Heart right ventricle (tissue), 16 donors: ENCODE measurements around the gene CADPS2. TPM values are rescaled to one million over a fixed set of nuclear protein-coding genes. Genes with fewer than 3 reads are reported as not detected.

Experiments used
- ATAC-seq, 8 donors: fragments of 200-7000 bp; cut with Tn5 transposase; one replicate each; pipeline ENCODE4 v1.9.1; 2020; ENCODE audit warnings: mild to moderate bottlenecking in 8 of 8, moderate library complexity in 8 of 8, moderate number of reproducible peaks in 1 of 8
- DNase-seq, 2 donors: peaks; one replicate each; pipeline ENCODE4 v3.0.0-alpha.2; 2020
- H3K27ac ChIP-seq, 10 donors: fragments of 200-600 bp; sonication (generic) in 2 of 10; one replicate each; pipeline versions ENCODE4 v1.5.0 to v1.8.0; 2020 to 2022; ENCODE audit warnings: mild to moderate bottlenecking in 3 of 10
- H3K27me3 ChIP-seq, 7 donors: fragments of 200-600 bp; one replicate each; pipeline ENCODE4 v1.8.0; 2021 to 2022; ENCODE audit warnings: mild to moderate bottlenecking in 2 of 7
- H3K36me3 ChIP-seq, 9 donors: fragments of 200-600 bp; sonication (generic) in 1 of 9; one replicate each; pipeline versions ENCODE4 v1.5.0 to v1.8.0; 2020 to 2022; ENCODE audit warnings: mild to moderate bottlenecking in 2 of 9
- H3K4me1 ChIP-seq, 9 donors: fragments of 200-600 bp; sonication (generic) in 1 of 9; one replicate each; pipeline versions ENCODE4 v1.5.0 to v1.8.0; 2020 to 2022; ENCODE audit warnings: mild to moderate bottlenecking in 4 of 9
- H3K4me3 ChIP-seq, 10 donors: fragments of 200-600 bp; sonication (generic) in 2 of 10; one replicate each; pipeline versions ENCODE4 v1.5.0 to v1.8.0; 2020 to 2022; ENCODE audit warnings: mild to moderate bottlenecking in 7 of 10, moderate library complexity in 2 of 10
- H3K9me3 ChIP-seq, 11 donors: fragments of 200-600 bp in 10 of 11; sonication (generic) in 2 of 11; one replicate each; pipeline versions ENCODE4 v1.5.0 to v1.8.0; 2013 to 2022; ENCODE audit warnings: mild to moderate bottlenecking in 2 of 11, control low read depth in 1 of 11, moderate library complexity in 1 of 11
- WGBS, 2 donors: extraction: QIAGEN DNeasy Blood & Tissue Kit; methylation state at CpG; one replicate each; pipeline ENCODE4 v1.1.7; 2013; ENCODE audit warnings: inconsistent platforms in 1 of 2; 5-methylcytosine and 5-hydroxymethylcytosine counted together
- intact Hi-C, 10 donors: fragments of 100-400 bp; cut with DNase I; formaldehyde crosslinking; loops; one replicate each; pipeline versions ENCODE4 v1.11.1 to v1.14.2; 2022
- polyA plus RNA-seq, 2 donors: library from polyadenylated mRNA; stranded (reverse); fragments of 200-250 nt; gene quantifications; one replicate each; pipeline ENCODE4 v1.2.3, GENCODE V29; 2013
- total RNA-seq, 10 donors: library from RNA; stranded (reverse); fragmentation: NEBNext Ultra II Directional in 3 of 10; extraction: Animal tissue kit (Norgen Biotek cat#: 25700) in 3 of 10; gene quantifications; one replicate each; pipeline versions ENCODE4 v1.2.1 to v1.2.4, GENCODE V29; 2021 to 2023
- TF ChIP-seq, protein P1 (sequence below), 9 donors: fragments of 200-600 bp; sonication (generic) in 2 of 9; IDR thresholded peaks; one replicate each; pipeline versions ENCODE4 v1.5.0 to v1.8.0; 2021 to 2022; ENCODE audit warnings: antibody characterized with exemption in 9 of 9, mild to moderate bottlenecking in 5 of 9, moderate library complexity in 1 of 9
- donor health status: Arrhythmogenic right ventricular cardiomyopathy.
- donor health status: ischemic (EF 13 %, LVEDD 7.1; RV severe dilation, severe dysfunction).
- donor health status: healthy with polysubstance abuse.
- donor health status: DM: no; HTN: yes; CAD: no.
- donor health status: DM: no; HTN: no; CAD: no.
- donor health status: ischemic (EF 25% LVEDD 6.9; RV normal size, moderate dysfunction).
- donor health status: ischemic (EF 25% LVEDD 5.7; RV mildly dilated, moderate dysfunction).
- donor health status: healthy.
- donor health status: DM: yes; HTN: yes; CAD: no.
- donor health status: Ischemic cardiomyopathy.
- donor health status: ischemic (EF 35%, LVEDD 5.7; RV mildly dilated, moderate dysfunction).
- donor health status: nonischemic (EF 11% LVEDD 7.7; RV severe dilation, severe dysfunction).
- donor health status: DM: yes; HTN: yes; CAD: no.
- donor health status: PGD.
- donor health status: ischemic (EF 29% LVEDD 5.4; RV normal size, mild dysfunction).
- donor health status: nonischemic (EF 23%, LVEDD 6.1; RV moderate dilation, normal function).

CADPS2 gene
- total and polyA plus RNA-seq, 12 donors: 3.6 to 25.7 (median 6.6) TPM

DNA sequence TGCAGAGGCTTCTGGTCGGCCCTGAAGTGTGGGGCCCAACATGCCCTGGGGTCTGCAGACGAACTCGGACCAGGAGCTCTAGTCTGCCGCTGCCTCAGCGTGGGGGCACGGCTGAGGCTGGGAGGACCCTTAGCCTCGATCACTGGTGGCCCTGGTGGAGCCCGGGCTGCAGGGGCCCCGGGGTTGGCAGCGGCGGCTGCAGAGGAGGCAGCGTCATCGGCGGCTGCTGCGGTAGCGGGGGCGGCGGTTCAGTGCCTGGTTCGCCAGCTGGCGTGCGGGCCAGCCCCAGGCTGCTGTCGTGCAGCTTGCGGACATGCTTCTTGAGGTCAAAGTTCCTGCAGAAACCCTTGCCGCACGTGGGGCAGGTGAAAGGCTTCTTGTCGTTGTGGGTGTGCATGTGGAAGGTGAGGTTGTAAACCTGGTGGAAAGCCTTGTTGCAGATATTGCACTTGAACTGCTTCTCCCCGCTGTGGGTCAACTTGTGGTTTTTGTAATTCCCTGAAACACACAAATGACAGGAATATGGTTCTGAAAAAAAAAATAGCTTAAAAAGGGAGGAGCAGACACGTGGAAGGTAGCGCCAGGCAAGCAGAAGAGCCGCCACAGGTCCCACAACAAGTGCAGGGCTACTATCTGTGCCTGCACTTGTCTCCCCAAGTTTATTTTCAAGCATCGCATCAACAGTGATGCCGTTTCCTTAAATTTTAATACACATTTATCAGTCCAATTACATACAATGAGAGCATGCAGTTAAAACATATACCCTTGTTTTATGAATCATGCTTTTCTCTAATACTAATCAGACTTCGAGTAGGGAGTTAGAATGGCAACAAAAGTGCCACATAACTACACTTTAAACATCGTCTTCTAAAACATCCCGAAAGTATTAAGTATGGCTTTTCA, 584.2 kb downstream of the CADPS2 start:
- DNase-seq (no peak), ATAC-seq (no peak)
- H3K27me3 ChIP-seq: peaks cover 50 to 100% (median 99%) of the 10 kb centered on the region in 7 donors
- no peak overlapping the region for H3K27ac ChIP-seq
- intact Hi-C loops: no loop called here
- no peaks in the 10 kb centered on the region for H3K9me3 ChIP-seq
- TF ChIP-seq, protein P1, sequence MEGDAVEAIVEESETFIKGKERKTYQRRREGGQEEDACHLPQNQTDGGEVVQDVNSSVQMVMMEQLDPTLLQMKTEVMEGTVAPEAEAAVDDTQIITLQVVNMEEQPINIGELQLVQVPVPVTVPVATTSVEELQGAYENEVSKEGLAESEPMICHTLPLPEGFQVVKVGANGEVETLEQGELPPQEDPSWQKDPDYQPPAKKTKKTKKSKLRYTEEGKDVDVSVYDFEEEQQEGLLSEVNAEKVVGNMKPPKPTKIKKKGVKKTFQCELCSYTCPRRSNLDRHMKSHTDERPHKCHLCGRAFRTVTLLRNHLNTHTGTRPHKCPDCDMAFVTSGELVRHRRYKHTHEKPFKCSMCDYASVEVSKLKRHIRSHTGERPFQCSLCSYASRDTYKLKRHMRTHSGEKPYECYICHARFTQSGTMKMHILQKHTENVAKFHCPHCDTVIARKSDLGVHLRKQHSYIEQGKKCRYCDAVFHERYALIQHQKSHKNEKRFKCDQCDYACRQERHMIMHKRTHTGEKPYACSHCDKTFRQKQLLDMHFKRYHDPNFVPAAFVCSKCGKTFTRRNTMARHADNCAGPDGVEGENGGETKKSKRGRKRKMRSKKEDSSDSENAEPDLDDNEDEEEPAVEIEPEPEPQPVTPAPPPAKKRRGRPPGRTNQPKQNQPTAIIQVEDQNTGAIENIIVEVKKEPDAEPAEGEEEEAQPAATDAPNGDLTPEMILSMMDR (IDR thresholded peaks at IDR 0.05): no peak
- WGBS, 2 donors: 5 to 8% methylated on average over 35 of the region's 35 CpGs
- H3K4me3 ChIP-seq: no peak overlapping the region
- H3K36me3 ChIP-seq: no peaks in the 10 kb centered on the region
- peaks cover 7 to 49% (median 39%) of the 10 kb centered on the region in 9 donors for H3K4me1 ChIP-seq

DNA sequence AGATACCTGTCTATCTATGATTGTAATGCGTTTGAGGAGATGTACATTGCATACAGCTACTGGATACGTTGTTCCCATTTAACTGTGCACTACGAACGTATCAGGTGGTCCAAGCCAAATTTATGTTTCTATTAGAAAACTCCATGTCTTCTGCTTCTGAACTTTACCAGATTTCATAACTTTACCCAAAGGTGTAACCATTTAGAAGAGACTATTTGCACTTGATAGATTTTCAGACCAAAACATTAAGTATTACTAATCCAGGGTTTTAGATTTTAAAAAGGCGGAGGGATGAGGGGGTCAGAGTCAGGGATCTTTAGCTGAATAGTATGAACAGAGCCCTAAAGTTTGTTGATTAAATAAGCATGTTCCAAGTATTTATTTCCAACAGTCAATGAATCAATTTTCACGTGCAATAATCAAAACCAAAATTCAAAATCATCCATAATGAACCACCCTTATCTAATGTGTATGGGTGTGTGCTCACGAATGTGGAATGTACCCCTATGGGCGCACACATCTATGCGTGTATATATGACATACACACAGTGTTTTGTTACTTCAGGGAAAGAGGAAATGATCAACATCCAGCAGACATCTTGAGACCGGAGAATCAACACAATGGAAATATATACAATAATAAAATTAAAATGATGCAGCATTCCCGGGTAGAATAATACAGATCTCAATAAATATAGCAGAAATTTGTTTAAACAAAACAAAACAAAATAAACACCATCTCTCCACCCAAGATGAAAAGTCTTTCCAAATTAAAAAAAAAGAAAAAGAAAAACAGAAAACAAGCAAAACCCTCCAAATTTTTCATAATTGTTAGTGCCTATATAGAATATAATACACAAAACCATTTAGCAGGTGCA, 585.1 kb downstream of the CADPS2 start:
- intact Hi-C loops: no loop called here
- H3K4me3 ChIP-seq: no peak overlapping the region
- no peak overlapping the region for H3K27ac ChIP-seq
- ATAC-seq (no peak), DNase-seq (no peak)
- H3K4me1 ChIP-seq: peaks cover 7 to 45% (median 33%) of the 10 kb centered on the region in 9 donors
- H3K27me3 ChIP-seq: peaks cover 44 to 100% (median 99%) of the 10 kb centered on the region in 7 donors
- TF ChIP-seq, protein P1 (IDR thresholded peaks at IDR 0.05): no peak
- no peaks in the 10 kb centered on the region for H3K36me3 ChIP-seq
- no peaks in the 10 kb centered on the region for H3K9me3 ChIP-seq
- 16 to 18% methylated on average over 11 of the region's 11 CpGs for WGBS, 2 donors

DNA sequence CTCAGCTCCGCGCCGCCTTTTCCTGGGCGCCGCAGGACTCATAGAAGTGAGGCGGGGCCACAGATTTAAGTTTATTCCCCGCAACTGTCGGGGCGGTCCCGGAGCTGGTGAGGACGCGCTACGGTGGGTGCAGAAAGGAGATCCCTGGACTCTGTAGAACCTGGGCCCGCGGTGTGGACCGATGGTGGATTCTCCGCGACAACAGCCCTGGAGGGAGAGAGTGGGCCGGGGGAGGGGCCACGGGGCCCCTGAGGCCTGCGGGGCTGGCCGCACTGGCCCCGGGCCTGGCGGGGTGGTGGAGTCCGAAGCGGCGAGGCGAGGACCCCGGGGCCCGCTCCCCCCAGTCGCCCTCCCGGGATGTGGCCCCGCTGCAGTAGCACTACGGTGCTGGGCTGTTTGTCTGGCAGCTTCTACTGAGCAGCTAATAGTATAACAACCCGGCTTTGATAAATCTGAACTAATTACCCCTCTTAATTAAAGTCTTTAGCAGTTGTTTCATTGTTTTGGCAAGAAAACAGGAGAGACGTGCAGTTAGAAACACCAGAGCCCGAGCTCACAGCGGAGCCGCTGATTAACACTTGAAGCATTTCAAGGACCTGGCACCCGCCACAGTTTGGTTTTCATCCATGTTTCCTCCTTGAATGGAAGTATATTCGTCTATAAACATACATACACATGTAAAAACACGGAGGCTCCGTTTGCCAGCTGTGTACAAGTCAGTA, 585.9 kb downstream of the CADPS2 start:
- Histone ChIP-seq H3K27ac (no peak overlapping the region), H3K4me1 (peaks cover 7 to 37% (median 25%) of the 10 kb centered on the region in 9 donors), H3K4me3 (peak overlapping the region in 4 of 10 donors; percentile 4 to 10 (median 6)), H3K27me3 (peaks cover 38 to 100% (median 98%) of the 10 kb centered on the region in 7 donors), H3K9me3 (no peaks in the 10 kb centered on the region), H3K36me3 (no peaks in the 10 kb centered on the region)
- TF ChIP-seq, protein P1 (IDR thresholded peaks at IDR 0.05): no peak
- no peak for DNase-seq
- intact Hi-C loops: no loop called here
- WGBS, 2 donors: 2 to 5% methylated on average over 43 of the region's 43 CpGs
- peak in 1 of 8 donors; percentile 10 for ATAC-seq
